Measurements from ENCODE around the gene TMEM179B. TPM values are rescaled to one million over a fixed set of nuclear protein-coding genes. Genes with fewer than 3 reads are reported as not detected.
"Not testable (repeated sequence)": the region's sequence is repeated elsewhere in the genome, so short reads cannot be mapped to it uniquely, and the experiment has no call there.

TMEM179B gene
- 10 to 100 TPM; 36.1 to 42.7 TPM for total RNA-seq

GRCh38 chr11:62787005-62787759 lies at the start of gene TMEM179B:
TMEM179B (plus strand) TSS chr11:62787402; CDS start chr11:62787432, 30 bp downstream.
- CTCF ChIA-PET = interaction anchor here (0.5 to 4.1 kb wide), 40 partner anchors 9 to 754 kb away, joined by 3 to 46 read pairs (median 4); partner anchors contain the start of genes BSCL2, EEF1G, HNRNPUL2 and NXF1

GRCh38 chr11:62747475-62748160 lies 39.6 kb upstream of the TMEM179B start:
- CTCF ChIA-PET = interaction anchor here (0.6 to 1.0 kb wide), 3 partner anchors 23 to 193 kb away, joined by 3 to 4 read pairs (median 3); partner anchors contain the start of gene TAF6L

More at GRCh38 chr11:62787005-62787759, at the start of gene TMEM179B:
- POLR2A ChIA-PET = interaction anchor here (0.5 to 3.5 kb wide), 20 partner anchors 13 to 231 kb away, joined by 3 to 37 read pairs (median 5); partner anchors contain the start of genes GANAB, NXF1, SLC3A2 and STX5

DNA sequence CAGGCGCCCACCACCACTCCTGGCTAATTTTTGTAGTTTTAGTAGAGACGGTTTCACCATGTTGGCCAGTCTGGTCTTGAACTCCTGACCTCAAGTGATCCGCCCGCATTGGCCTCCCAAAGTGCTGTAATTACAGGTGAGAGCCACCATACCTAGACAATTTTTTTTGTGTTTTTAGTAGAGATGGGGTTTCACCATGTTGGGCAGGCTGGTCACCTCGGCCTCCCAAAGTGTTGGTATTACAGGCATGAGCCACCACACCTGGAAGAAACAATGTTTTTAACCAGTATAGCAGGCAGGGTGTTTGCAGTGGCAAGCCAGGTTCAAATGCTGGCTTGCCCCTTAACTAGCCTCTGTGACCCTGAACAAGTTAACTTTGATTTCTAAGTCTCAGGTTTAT lies 37.3 kb upstream of the TMEM179B start:
- CTCF ChIA-PET = interaction anchor here (1.1 kb wide), 1 partner anchor 17 kb away, joined by 3 read pairs; no protein-coding TSS in a partner anchor
- POLR2A ChIA-PET = not testable (repeated sequence)

More at GRCh38 chr11:62747475-62748160, 39.6 kb upstream of the TMEM179B start:
- POLR2A ChIA-PET = no interaction called here

DNA sequence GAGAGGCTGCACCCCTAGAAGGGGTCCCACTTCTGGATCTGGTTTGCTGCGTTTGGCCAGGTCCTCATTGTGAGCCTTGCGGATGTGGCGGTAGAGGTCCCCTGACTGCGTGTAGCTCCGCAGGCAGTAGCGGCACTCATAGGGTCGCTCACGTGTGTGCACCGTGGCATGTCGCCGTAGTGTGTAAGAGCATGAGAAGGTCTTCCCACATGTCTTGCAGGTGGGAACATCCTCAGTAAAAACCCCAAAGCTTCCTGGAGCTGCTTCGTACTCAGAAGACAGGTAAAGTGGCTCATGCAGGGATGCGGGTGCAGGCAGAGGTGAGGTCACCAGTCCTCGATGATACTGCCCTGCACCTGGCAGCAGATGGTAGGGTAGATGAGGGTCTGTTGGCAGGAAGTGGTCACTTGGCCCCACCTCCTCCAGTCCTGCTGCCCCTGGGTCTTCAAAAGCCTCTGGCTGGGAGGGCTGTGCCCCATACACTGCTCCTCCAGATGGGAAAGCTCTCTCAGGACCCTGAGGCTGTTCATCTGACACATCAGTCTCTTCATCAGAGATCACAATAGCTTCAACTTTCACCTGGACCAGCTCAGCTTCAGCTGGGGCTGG lies 34.9 kb upstream of the TMEM179B start:
- ChIA-PET POLR2A (interaction anchor here (0.5 to 0.7 kb wide), 2 partner anchors 64 to 196 kb away, joined by 3 to 9 read pairs; no protein-coding TSS in a partner anchor), CTCF (interaction anchor here (1.6 to 3.0 kb wide), 2 partner anchors 10 to 34 kb away, joined by 4 to 13 read pairs; partner anchors contain the start of gene POLR2G)

DNA sequence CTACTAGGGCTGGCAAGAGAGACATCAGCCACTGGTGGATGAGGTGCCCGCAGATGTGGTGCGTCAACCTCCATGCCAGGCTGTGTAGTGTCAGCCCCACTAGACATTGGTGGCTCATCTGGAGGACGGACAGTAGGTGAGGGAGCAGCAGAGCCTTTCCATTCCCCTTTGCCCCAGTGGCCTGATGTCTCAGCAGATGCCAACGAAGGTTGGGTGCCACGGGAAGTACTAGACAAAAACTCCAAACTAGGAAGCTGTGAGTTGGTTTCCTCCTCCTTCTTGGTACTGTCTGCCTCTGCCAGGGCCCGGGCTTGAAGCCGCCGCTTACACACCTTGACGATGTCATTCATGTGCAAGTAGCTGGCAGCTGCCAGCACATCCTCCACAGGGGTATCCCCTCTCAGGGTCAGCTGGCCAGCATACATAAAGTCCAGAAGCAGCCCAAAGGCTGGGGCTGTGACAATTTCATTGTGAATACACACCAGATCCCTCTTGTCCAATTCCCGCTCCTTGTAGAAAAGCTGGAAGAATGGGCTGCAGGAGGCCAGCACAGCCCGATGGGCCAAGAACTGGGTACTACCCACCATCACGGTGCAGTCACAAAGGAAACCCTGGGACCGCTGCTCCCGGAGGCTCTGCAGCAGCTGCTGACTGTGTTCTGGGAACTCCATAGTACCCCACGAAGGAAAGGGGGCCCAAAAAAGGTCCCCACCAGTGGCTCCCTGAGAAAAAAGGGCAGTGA lies 34.0 kb upstream of the TMEM179B start:
- POLR2A ChIA-PET = interaction anchor here (0.6 to 2.1 kb wide), 15 partner anchors 9 to 162 kb away, joined by 3 to 18 read pairs (median 6); partner anchors contain the start of genes C11orf98, CSKMT, HNRNPUL2 and LBHD1
- CTCF ChIA-PET = interaction anchor here (0.9 to 3.0 kb wide), 5 partner anchors 26 to 153 kb away, joined by 3 to 13 read pairs (median 3); partner anchors contain the start of gene HNRNPUL2

DNA sequence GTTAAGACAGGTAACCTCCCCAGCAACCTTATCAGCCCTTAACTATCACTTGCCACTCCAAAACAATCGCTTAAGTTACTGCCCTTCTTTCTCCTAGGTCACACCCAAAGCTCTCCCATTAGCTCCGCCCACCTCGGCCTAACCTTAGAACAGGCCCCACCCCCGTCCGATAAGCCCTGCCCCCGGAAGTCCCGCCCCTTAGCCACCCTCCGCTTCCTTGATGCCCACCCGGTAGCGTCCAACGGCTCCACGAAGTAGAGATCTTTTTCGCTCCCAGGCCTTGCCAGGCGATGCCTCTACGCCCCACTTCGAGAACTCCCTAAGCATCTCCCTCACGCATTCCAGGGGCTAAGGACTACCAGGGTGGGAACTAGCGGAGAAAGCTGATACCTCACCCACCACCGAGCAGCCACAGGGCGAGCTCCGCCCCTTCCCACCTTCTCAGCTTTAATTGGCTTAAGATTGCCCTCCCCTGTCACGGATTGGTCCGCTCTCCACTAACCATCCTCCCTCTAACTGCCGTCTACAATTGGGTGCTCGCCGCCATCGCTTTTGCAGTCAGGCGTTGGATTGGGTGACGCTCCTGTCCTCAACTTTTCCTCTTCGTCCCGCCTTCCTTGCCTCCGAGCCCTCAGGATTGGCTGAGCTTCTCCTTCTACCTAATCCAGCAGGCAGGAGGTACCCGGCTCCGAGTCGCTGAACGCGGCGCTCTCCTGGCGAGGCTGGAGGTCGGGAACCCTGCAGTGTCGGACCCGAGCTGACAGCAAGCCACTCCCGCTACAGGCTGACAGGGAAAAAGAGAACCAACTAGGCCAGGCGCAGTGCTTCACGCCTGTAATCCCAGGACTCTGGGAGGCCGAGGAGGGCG lies 33.2 kb upstream of the TMEM179B start, which contains the start of gene ZBTB3:
Gene ZBTB3 (minus strand): TSS at position 425 of the 868 bp plus-strand sequence. CDS start 496 bp downstream, outside the sequence.
- POLR2A ChIA-PET = interaction anchor here (0.6 to 2.1 kb wide), 20 partner anchors 8 to 162 kb away, joined by 3 to 18 read pairs (median 6); partner anchors contain the start of genes C11orf98, CSKMT, HNRNPUL2 and LBHD1
- CTCF ChIA-PET = interaction anchor here (0.5 to 3.0 kb wide), 7 partner anchors 27 to 152 kb away, joined by 3 to 13 read pairs (median 3); partner anchors contain the start of gene HNRNPUL2

DNA sequence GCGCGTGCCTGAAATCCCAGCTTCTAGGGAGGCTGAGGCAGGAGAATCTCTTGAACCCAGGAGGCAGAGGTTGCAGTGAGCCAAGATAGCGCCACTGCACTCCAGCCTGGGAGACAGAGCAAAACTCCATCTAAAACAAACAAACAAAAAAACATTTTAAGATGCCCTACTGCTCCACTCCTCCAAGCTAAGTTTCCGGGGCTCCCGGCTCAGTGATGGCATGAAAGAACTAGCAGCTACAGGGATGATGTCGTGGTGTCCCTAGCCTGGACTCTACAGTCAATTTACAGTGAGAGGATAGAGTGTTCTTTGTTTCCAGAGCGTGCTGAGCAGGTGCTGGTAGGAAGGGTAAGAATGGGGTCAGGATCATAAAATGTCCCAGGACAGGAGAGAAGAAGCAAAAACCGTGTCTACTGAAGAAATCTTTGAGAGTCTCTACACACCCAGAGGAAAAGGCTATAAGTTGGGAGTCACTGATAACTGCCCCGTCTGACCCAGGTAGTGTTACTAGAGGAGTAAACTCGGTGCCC lies 32.1 kb upstream of the TMEM179B start:
- CTCF ChIA-PET = interaction anchor here (0.6 to 1.3 kb wide), 3 partner anchors 29 to 371 kb away, joined by 3 read pairs; no protein-coding TSS in a partner anchor
- POLR2A ChIA-PET = interaction anchor here (0.7 to 1.7 kb wide), 2 partner anchors 26 to 77 kb away, joined by 5 to 8 read pairs; partner anchors contain the start of gene TEX54

DNA sequence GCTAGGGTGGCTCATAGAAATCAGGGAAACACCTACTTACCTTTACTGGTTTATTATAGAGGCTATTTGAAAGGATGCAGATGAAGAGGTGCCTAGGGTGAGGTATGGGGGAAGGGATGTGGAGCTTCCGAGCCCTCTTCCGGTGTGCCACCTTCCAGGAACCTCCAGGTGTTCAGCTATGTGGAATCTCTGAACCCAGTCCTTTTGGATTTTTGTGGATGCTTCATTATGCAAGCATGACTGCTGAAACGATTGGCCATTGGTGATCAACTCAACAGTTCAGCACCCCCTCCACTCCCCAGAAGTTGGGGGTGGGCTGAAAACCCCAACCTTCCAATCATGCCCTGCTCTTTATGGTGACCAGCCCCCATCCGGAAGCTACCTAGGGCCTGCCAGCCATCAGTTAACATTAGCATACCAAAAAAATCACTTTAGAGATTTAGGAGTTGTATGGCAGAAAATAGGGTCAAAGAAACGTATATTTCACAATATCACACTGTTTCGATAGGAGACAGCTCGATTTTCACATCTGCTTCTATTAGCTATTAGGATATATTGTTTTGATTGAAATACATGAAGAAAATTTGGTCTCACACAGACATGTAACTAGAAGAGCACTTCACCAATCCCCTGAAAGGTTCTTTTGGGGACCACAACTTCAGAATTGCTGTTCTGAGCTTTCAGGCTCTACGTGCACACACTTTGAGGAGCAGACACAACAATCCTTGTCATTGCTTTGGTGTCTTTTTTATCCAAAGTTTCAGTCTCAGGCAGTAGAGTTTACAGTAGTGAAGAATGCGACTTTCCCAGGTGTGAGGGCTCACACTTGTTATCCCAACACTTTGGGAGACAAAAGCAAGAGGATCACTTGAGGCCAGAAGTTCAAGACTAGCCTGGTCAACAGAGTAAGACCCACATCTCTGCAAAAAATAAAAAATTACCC lies 29.1 kb upstream of the TMEM179B start:
- ChIA-PET POLR2A (no interaction called here), CTCF (interaction anchor here (0.8 to 1.3 kb wide), 2 partner anchors 16 to 28 kb away, joined by 3 to 4 read pairs; no protein-coding TSS in a partner anchor)

- POLR2A ChIA-PET = interaction anchor here (0.6 to 2.3 kb wide), 3 partner anchors 7 to 95 kb away, joined by 4 to 16 read pairs (median 8); partner anchors contain the start of genes TAF6L and ZBTB3
- CTCF ChIA-PET = interaction anchor here (2.2 to 4.7 kb wide), 2 partner anchors 10 to 26 kb away, joined by 18 to 27 read pairs; partner anchors contain the start of genes TAF6L and TMEM179B
Observed at GRCh38 chr11:62760867-62761227, 26.4 kb upstream of the TMEM179B start.

DNA sequence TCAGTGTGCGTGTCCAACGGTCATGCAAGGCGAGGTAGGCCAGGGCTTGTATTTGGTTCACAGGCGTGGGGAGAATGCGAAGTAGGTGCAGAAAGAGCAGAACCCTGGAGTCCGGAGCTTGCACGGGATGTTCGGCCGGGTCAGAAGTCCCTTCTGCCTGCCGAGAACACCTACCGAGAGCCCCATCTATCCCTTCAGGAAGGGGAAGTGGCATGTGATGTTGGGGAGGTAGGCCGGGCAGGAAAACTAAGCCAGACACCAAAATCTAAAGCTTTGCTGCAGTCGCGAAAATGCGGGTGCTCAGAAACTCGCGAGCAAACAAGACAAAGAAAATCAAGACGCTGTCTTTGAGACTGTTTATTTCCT lies 16.4 kb upstream of the TMEM179B start:
- POLR2A ChIA-PET = interaction anchor here (0.6 to 3.0 kb wide), 7 partner anchors 10 to 103 kb away, joined by 3 to 18 read pairs (median 10); partner anchors contain the start of genes POLR2G and ZBTB3
- CTCF ChIA-PET = interaction anchor here (0.6 to 4.9 kb wide), 8 partner anchors 9 to 111 kb away, joined by 3 to 24 read pairs (median 4); partner anchors contain the start of genes HNRNPUL2, POLR2G, SLC3A2 and TMEM179B

DNA sequence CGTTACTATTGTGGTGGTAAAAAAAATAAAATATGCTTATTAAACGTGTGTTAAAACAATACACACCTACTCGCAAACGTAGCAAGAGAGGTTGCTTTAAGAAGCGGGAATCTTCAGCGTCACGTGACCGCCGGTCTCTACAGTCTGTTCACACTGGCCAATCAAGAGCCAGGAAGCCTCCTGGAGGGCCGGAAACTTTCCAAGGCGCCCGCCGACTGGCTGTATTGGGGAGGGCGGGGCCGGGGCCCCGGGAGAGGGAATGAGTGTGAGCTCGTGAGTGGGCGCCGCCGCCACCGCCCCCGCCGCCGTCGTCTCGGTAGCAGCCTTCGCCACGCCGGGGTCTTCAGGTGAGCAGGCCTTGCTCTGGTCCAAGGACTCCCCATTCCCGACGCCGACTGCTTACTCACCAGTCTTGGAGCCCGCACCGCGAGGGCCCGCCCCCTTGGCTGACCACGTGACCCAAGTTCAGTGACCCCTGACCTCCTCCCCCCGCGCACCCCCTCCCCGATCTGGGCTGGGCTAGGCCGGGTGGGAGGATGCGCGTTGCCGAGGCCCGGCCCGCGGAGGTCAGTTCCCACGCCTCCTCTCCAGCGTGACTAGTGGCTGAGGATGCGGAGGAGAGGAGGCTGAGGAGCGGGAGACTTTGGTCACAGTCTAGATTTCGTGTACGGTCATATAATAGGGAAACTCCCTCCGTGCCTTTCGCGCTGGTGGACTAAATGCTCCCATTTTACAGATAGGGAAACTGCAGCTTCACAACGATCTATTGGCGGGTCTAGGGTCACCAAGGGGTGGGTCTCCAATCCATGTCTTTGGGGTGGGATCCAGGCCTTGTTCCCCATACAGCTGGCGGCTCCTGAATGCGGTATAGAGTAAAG lies 15.8 kb upstream of the TMEM179B start, which contains the start of gene TAF6L:
Gene TAF6L (plus strand): TSS at position 253 of the 878 bp plus-strand sequence. CDS start 4,388 bp downstream, outside the sequence.
- ChIA-PET CTCF (interaction anchor here (0.6 to 4.9 kb wide), 9 partner anchors 9 to 110 kb away, joined by 3 to 24 read pairs (median 4); partner anchors contain the start of genes HNRNPUL2, POLR2G, SLC3A2 and TMEM179B), POLR2A (interaction anchor here (0.6 to 3.0 kb wide), 8 partner anchors 10 to 116 kb away, joined by 3 to 18 read pairs (median 8); partner anchors contain the start of genes POLR2G and ZBTB3)

DNA sequence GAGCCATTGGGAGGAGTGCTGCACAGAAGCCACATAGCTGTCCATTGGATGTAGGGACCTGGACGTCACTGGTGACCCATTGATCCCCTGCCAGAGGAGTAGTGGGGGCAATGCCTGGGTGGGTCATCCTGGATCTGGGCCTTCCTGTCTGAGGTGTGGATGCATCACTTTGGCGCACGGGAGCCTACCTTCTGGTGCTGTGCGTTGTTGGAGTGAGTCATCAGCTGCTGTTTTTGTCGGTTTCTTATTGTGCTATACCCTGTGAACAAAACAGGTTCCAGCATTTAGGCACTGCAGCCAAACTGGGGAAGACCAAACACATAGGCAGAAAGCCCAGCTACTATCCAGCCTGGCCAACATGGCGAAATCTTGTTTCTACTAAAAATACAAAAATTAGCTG lies 12.8 kb upstream of the TMEM179B start:
- ChIA-PET CTCF (interaction anchor here (0.6 to 1.8 kb wide), 4 partner anchors 12 to 1452 kb away, joined by 3 to 16 read pairs (median 3); partner anchors contain the start of gene TMEM179B), POLR2A (interaction anchor here (0.5 kb wide), 1 partner anchor 82 kb away, joined by 3 read pairs; no protein-coding TSS in a partner anchor)

GRCh38 chr11:62775646-62776045 lies 11.6 kb upstream of the TMEM179B start:
- POLR2A ChIA-PET = no interaction called here
- CTCF ChIA-PET = interaction anchor here (1.8 kb wide), 1 partner anchor 11 kb away, joined by 16 read pairs; the partner anchor contains the start of gene TMEM179B

- ChIA-PET POLR2A (interaction anchor here (0.7 kb wide), 1 partner anchor 50 kb away, joined by 6 read pairs; no protein-coding TSS in a partner anchor), CTCF (interaction anchor here (1.2 kb wide), 1 partner anchor 9 kb away, joined by 11 read pairs; no protein-coding TSS in a partner anchor)
Observed at GRCh38 chr11:62777389-62777788, 9.8 kb upstream of the TMEM179B start.
